ENCODE data around the gene HAUS7.

The HAUS7 gene

GRCh38 chrX:153495903-153496589 lies 25.7 kb upstream of the HAUS7 start:
- Histone ChIP-seq H2AFZ (ENCODE audit: low read length) (no peak overlapping the region), H3K4me2 (ENCODE audit: low read depth, low read length, poor library complexity, severe bottlenecking) (no peak overlapping the region), H4K20me1 (ENCODE audit: insufficient read depth, low read length, poor library complexity, severe bottlenecking) (no peaks in the 10 kb centered on the region), H3K27me3 (ENCODE audit: insufficient read depth, low read length, poor library complexity, severe bottlenecking) (no peaks in the 10 kb centered on the region), H3K9me3 (ENCODE audit: insufficient read depth, low read depth, low read length) (no peaks in the 10 kb centered on the region), H3K4me3 (ENCODE audit: low read length, poor library complexity, severe bottlenecking) (no peak overlapping the region), H3K36me3 (ENCODE audit: insufficient read depth, low read length) (no peaks in the 10 kb centered on the region), H3K4me1 (ENCODE audit: insufficient read depth, low read length, poor library complexity, severe bottlenecking) (no peaks in the 10 kb centered on the region), H3F3A (ENCODE audit: low read depth) (no peaks in the 10 kb centered on the region), H3K9me2 (replicated peaks; ENCODE audit: low read depth, low read length) (no peaks in the 10 kb centered on the region), H3K9ac (ENCODE audit: low read depth, low read length, poor library complexity, severe bottlenecking) (no peak overlapping the region), H3K79me2 (ENCODE audit: insufficient read depth, low read length) (no peaks in the 10 kb centered on the region)
- no peak for TF ChIP-seq EZH2phosphoT487 (IDR thresholded peaks at IDR 0.05; ENCODE audit: borderline replicate concordance)
- TF ChIP-seq CTCF (conservative IDR thresholded peaks at IDR 0.05; ENCODE audit: low read length): no peak

DNA sequence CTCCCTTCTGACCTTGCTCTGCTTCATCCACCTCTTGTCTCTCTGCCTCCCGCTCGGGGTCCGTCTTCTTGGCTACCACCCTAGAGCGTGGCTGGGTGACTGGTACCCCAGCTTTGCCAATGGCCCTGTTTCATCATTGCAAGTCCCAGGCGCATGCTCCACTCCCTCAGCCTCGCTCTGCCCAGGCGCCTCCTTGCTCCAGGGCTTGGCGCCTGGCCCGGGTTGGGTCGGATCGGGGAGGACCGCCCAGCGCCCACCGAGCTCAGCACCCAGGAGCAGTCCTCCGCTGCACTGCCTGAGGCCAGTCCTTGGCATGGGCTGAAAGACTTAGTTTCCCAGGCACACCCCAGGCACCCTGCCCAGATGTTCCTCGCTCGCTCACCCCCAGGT lies 25.0 kb upstream of the HAUS7 start:
- Histone ChIP-seq H3K4me3 (ENCODE audit: low read length, poor library complexity, severe bottlenecking) (no peak overlapping the region), H2AFZ (ENCODE audit: low read length) (no peak overlapping the region), H3K9ac (ENCODE audit: low read depth, low read length, poor library complexity, severe bottlenecking) (no peak overlapping the region), H4K20me1 (ENCODE audit: insufficient read depth, low read length, poor library complexity, severe bottlenecking) (no peaks in the 10 kb centered on the region), H3F3A (ENCODE audit: low read depth) (no peaks in the 10 kb centered on the region), H3K9me2 (replicated peaks; ENCODE audit: low read depth, low read length) (no peaks in the 10 kb centered on the region), H3K79me2 (ENCODE audit: insufficient read depth, low read length) (no peaks in the 10 kb centered on the region), H3K4me1 (ENCODE audit: insufficient read depth, low read length, poor library complexity, severe bottlenecking) (no peaks in the 10 kb centered on the region), H3K27me3 (ENCODE audit: insufficient read depth, low read length, poor library complexity, severe bottlenecking) (no peaks in the 10 kb centered on the region), H3K36me3 (ENCODE audit: insufficient read depth, low read length) (no peaks in the 10 kb centered on the region), H3K4me2 (ENCODE audit: low read depth, low read length, poor library complexity, severe bottlenecking) (no peak overlapping the region), H3K9me3 (ENCODE audit: insufficient read depth, low read depth, low read length) (no peaks in the 10 kb centered on the region)
- TF ChIP-seq CTCF (conservative IDR thresholded peaks at IDR 0.05; ENCODE audit: low read length) (no peak), EZH2phosphoT487 (IDR thresholded peaks at IDR 0.05; ENCODE audit: borderline replicate concordance) (no peak)

GRCh38 chrX:153494541-153495361 lies 24.4 kb upstream of the HAUS7 start, which contains the start of gene BGN:
Gene BGN, plus strand, starts transcription at chrX:153494980. Its CDS starts 9,652 bp downstream, at chrX:153504632.
- Histone ChIP-seq H3K4me3 (ENCODE audit: low read length, poor library complexity, severe bottlenecking) (no peak within 1 kb of the TSS), H3K9me3 (ENCODE audit: insufficient read depth, low read depth, low read length) (no peaks in the 10 kb centered on the region), H3K4me2 (ENCODE audit: low read depth, low read length, poor library complexity, severe bottlenecking) (no peak within 1 kb of the TSS), H3K9ac (ENCODE audit: low read depth, low read length, poor library complexity, severe bottlenecking) (no peak within 1 kb of the TSS), H3K4me1 (ENCODE audit: insufficient read depth, low read length, poor library complexity, severe bottlenecking) (no peaks in the 10 kb centered on the region), H3K27me3 (ENCODE audit: insufficient read depth, low read length, poor library complexity, severe bottlenecking) (no peaks in the 10 kb centered on the region), H3F3A (ENCODE audit: low read depth) (no peaks in the 10 kb centered on the region), H3K79me2 (ENCODE audit: insufficient read depth, low read length) (no peaks in the 10 kb centered on the region), H3K9me2 (replicated peaks; ENCODE audit: low read depth, low read length) (no peaks in the 10 kb centered on the region), H2AFZ (ENCODE audit: low read length) (no peak within 1 kb of the TSS), H3K36me3 (ENCODE audit: insufficient read depth, low read length) (no peaks in the 10 kb centered on the region), H4K20me1 (ENCODE audit: insufficient read depth, low read length, poor library complexity, severe bottlenecking) (no peaks in the 10 kb centered on the region)
- TF ChIP-seq CTCF (conservative IDR thresholded peaks at IDR 0.05; ENCODE audit: low read length): no peak
- TF ChIP-seq EZH2phosphoT487 (IDR thresholded peaks at IDR 0.05; ENCODE audit: borderline replicate concordance): no peak

Data from Loucy (cell line).